GM19455 (cell line): Measurements from ENCODE around the gene NUP54.

Source experiments
- ATAC-seq: cut with Tn5 transposase; IDR thresholded peaks from one replicate; pipeline ENCODE4 v1.9.1; 2021; ENCODE audit not compliant: unreplicated experiment

NUP54 gene

GRCh38 chr4:76147454-76148141 is 599 bp downstream of the NUP54 start:
- ATAC-seq, result peak; percentile 35

- ATAC-seq, result no peak
These were observed 3.7 kb downstream of the NUP54 start for GRCh38 chr4:76144546-76144945.

- no peak for ATAC-seq
These were observed 7.0 kb downstream of the NUP54 start for GRCh38 chr4:76141241-76141640.

GRCh38 chr4:76127754-76128153 is 20.4 kb downstream of the NUP54 start:
- no peak for ATAC-seq

- ATAC-seq, result no peak
These were observed 22.4 kb downstream of the NUP54 start for GRCh38 chr4:76125816-76126215.

- no peak for ATAC-seq
These were observed 28.0 kb downstream of the NUP54 start for GRCh38 chr4:76120199-76120598.

GRCh38 chr4:76117536-76117935 is 30.7 kb downstream of the NUP54 start:
- no peak for ATAC-seq

- ATAC-seq, result no peak
These were observed 31.4 kb downstream of the NUP54 start for GRCh38 chr4:76116821-76117220.

- no peak for ATAC-seq
These were observed 39.6 kb downstream of the NUP54 start for GRCh38 chr4:76108467-76109181.

- no peak for ATAC-seq
These were observed 41.8 kb downstream of the NUP54 start for GRCh38 chr4:76106442-76106841.

GRCh38 chr4:76105652-76106051 is 42.5 kb downstream of the NUP54 start:
- no peak for ATAC-seq

- no peak for ATAC-seq
These were observed 52.1 kb downstream of the NUP54 start for GRCh38 chr4:76096076-76096475.

GRCh38 chr4:76095568-76095967 is 52.6 kb downstream of the NUP54 start:
- no peak for ATAC-seq

GRCh38 chr4:76091052-76091451 is 57.1 kb downstream of the NUP54 start:
- no peak for ATAC-seq

- no peak for ATAC-seq
These were observed 57.9 kb downstream of the NUP54 start for GRCh38 chr4:76090241-76090691.

- no peak for ATAC-seq
These were observed 59.5 kb downstream of the NUP54 start for GRCh38 chr4:76088719-76089118.

- no peak for ATAC-seq
These were observed 61.0 kb downstream of the NUP54 start for GRCh38 chr4:76087007-76087769.

- ATAC-seq, result no peak
These were observed 63.7 kb downstream of the NUP54 start for GRCh38 chr4:76084542-76084941.

GRCh38 chr4:76083386-76083988 is 64.7 kb downstream of the NUP54 start:
- no peak for ATAC-seq

- ATAC-seq, result no peak
These were observed 70.1 kb downstream of the NUP54 start for GRCh38 chr4:76078033-76078613.

- ATAC-seq, result no peak
These were observed 73.1 kb downstream of the NUP54 start for GRCh38 chr4:76074993-76075600.
